A549 (cell line): ENCODE results near the gene LIPT2. TPM values are rescaled to one million over a fixed set of nuclear protein-coding genes. Genes with fewer than 3 reads are reported as not detected.

Experiments
- ATAC-seq, 2 experiments: fragments of 200-7000 bp in 1 of 2; fragments of >200 bp in 1 of 2; cut with Nextera tagmentation in 1 of 2; cut with Tn5 transposase in 1 of 2; 3 replicates each; pipeline versions ENCODE4 v1.8.0 to v1.9.1; 2018 to 2020; ENCODE audit warnings: mild to moderate bottlenecking in 1 of 2, moderate library complexity in 1 of 2
- CTCF ChIA-PET: fragments of 300-600 bp; sonication (Branson Sonifier 250); formaldehyde crosslinking; extraction: SDS; loops from one replicate; lab custom pipeline; 2021; ENCODE audit warnings: antibody characterized with exemption, inconsistent platforms; lab: Yijun Ruan, JAX
- POLR2A ChIA-PET: fragments of 350-600 bp; formaldehyde crosslinking; extraction: SDS; loops from one replicate; lab custom pipeline; 2021; ENCODE audit warnings: antibody characterized with exemption, inconsistent platforms; lab: Yijun Ruan, JAX
- DNase-seq, 2 experiments: peaks; one replicate each; pipeline versions ENCODE4 v3.0.0 to v3.0.0-alpha.2; 2011 to 2016; ENCODE audit warnings: low read depth in 1 of 2, low spot score in 1 of 2
- FAIRE-seq: peaks from 2 replicates; lab custom pipeline; 2011; peaks lifted over from hg19 to GRCh38; lab: Jason Lieb, UNC
- H3K27ac ChIP-seq, 2 experiments: fragments of >200 bp; sonication (Bioruptor Twin); formaldehyde crosslinking; 3 replicates each; pipeline ENCODE4 v1.5.1; 2016 to 2017
- H3K4me1 ChIP-seq: fragments of >200 bp; sonication (Bioruptor Twin); formaldehyde crosslinking; 3 replicates; pipeline ENCODE4 v1.6.1; 2016
- H3K4me2 ChIP-seq: fragments of >200 bp; sonication (Bioruptor Twin); formaldehyde crosslinking; 3 replicates; pipeline ENCODE4 v1.6.1; 2016
- H3K4me3 ChIP-seq: fragments of >200 bp; sonication (Bioruptor Twin); formaldehyde crosslinking; 3 replicates; pipeline ENCODE4 v1.5.1; 2016
- H3K9me3 ChIP-seq: fragments of >200 bp; sonication (Bioruptor Twin); formaldehyde crosslinking; 3 replicates; pipeline ENCODE4 v1.6.1; 2016
- BHLHE40 ChIP-seq: IDR thresholded peaks from 2 replicates; pipeline ENCODE4 v1.6.1; 2012; ENCODE audit warnings: low read depth, low read length, inconsistent platforms
- CBX2 ChIP-seq: fragments of 200-600 bp; sonication (generic); IDR thresholded peaks from 2 replicates; pipeline ENCODE4 v1.6.1; 2016; ENCODE audit warnings: low read depth, mild to moderate bottlenecking, borderline replicate concordance
- CEBPB ChIP-seq, 2 experiments: fragments of >200 bp in 1 of 2; sonication (Bioruptor Twin) in 1 of 2; formaldehyde crosslinking in 1 of 2; IDR thresholded peaks; 2 replicates each; pipeline ENCODE4 v1.6.1; 2012 to 2016
- CHD2 ChIP-seq: fragments of 150-350 bp; IDR thresholded peaks from 2 replicates; pipeline ENCODE4 v1.6.1; 2014; ENCODE audit warnings: low read length; ENCODE audit not compliant: partially characterized antibody
- EHMT2 ChIP-seq: fragments of 200-600 bp; sonication (generic); IDR thresholded peaks from 2 replicates; pipeline ENCODE4 v1.6.1; 2016; ENCODE audit warnings: antibody characterized with exemption, low read depth, mild to moderate bottlenecking, moderate library complexity
- ESRRA ChIP-seq: fragments of 150-350 bp; IDR thresholded peaks from 2 replicates; pipeline ENCODE4 v1.6.1; 2014; ENCODE audit warnings: mild to moderate bottlenecking, low read length, borderline replicate concordance
- GATA3 ChIP-seq: IDR thresholded peaks from 2 replicates; pipeline ENCODE4 v1.6.1; 2012; ENCODE audit warnings: borderline replicate concordance
- HDAC2 ChIP-seq: fragments of 200-600 bp; sonication (generic); IDR thresholded peaks from 2 replicates; pipeline ENCODE4 v1.6.1; 2016
- HOXB5 ChIP-seq: fragments of 250-450 bp; sonication (Bioruptor Pico); IDR thresholded peaks from 2 replicates; pipeline ENCODE4 v1.5.0; 2020; ENCODE audit warnings: mild to moderate bottlenecking, moderate library complexity
- JUN ChIP-seq, 2 experiments: fragments of >200 bp; sonication (Bioruptor Twin); formaldehyde crosslinking; IDR thresholded peaks; 2 replicates in 1 of 2; 3 replicates in 1 of 2; pipeline ENCODE4 v1.6.1; 2016 to 2017
- JUNB ChIP-seq: fragments of >200 bp; sonication (Bioruptor Twin); formaldehyde crosslinking; IDR thresholded peaks from 2 replicates; pipeline ENCODE4 v1.6.1; 2016
- KDM5A ChIP-seq: fragments of 200-600 bp; sonication (generic); IDR thresholded peaks from 2 replicates; pipeline ENCODE4 v1.6.1; 2016; ENCODE audit warnings: antibody characterized with exemption, mild to moderate bottlenecking
- MAZ ChIP-seq: fragments of 150-350 bp; IDR thresholded peaks from 2 replicates; pipeline ENCODE4 v1.6.1; 2014; ENCODE audit warnings: antibody characterized with exemption, low read depth, low read length, borderline replicate concordance
- PHF8 ChIP-seq: fragments of 200-600 bp; sonication (generic); IDR thresholded peaks from 2 replicates; pipeline ENCODE4 v1.6.1; 2016; ENCODE audit warnings: low read depth, mild to moderate bottlenecking, antibody characterized with exemption, moderate library complexity, borderline replicate concordance
- POLR2A ChIP-seq: IDR thresholded peaks from 2 replicates; pipeline ENCODE4 v1.6.1; 2012; ENCODE audit warnings: mild to moderate bottlenecking, low read length
- RAD21 ChIP-seq, 2 experiments: fragments of >200 bp in 1 of 2; sonication (Bioruptor Twin) in 1 of 2; formaldehyde crosslinking in 1 of 2; IDR thresholded peaks in 1 of 2; conservative IDR thresholded peaks in 1 of 2; 2 replicates in 1 of 2; 3 replicates in 1 of 2; pipeline ENCODE4 v1.6.1; 2012 to 2018; ENCODE audit warnings: inconsistent platforms in 1 of 2
- RCOR1 ChIP-seq: fragments of 150-350 bp; IDR thresholded peaks from 2 replicates; pipeline ENCODE4 v1.6.1; 2014; ENCODE audit warnings: antibody characterized with exemption, low read length, low read depth
- SMC3 ChIP-seq: fragments of >200 bp; sonication (Bioruptor Twin); formaldehyde crosslinking; IDR thresholded peaks from 3 replicates; pipeline ENCODE4 v1.6.1; 2018; ENCODE audit warnings: inconsistent platforms
- ZFP36 ChIP-seq: fragments of 450-650 bp; IDR thresholded peaks from 2 replicates; pipeline ENCODE4 v1.6.1; 2014; ENCODE audit warnings: borderline replicate concordance; ENCODE audit not compliant: partially characterized antibody
- WGBS: methylation state at CpG from one replicate; pipeline ENCODE4 v1.1.6; 2017; ENCODE audit errors: missing lambda C conversion rate; 5-methylcytosine and 5-hydroxymethylcytosine counted together
- polyA minus RNA-seq: library from RNA; depleted of rRNA, polyadenylated mRNA; stranded (reverse); fragments of >200 nt; gene quantifications from 2 replicates; pipeline ENCODE4 v1.2.3, GENCODE V29; 2011; rRNA and poly(A)+ RNA removed
- polyA plus RNA-seq, 4 experiments: library from polyadenylated mRNA; depleted of rRNA in 3 of 4; stranded (reverse); fragments of >200 nt; fragmentation: RNase III in 1 of 4; extraction: RNeasy Plus Mini Kit Qiagen cat#74134 plus additional on column Dnase treatment in 1 of 4; gene quantifications; 2 replicates in 3 of 4; 3 replicates in 1 of 4; pipeline ENCODE4 v1.2.3, GENCODE V29; 2011 to 2017
- TF ChIP-seq, protein P1 (sequence below): IDR thresholded peaks from 2 replicates; pipeline ENCODE4 v1.6.1; 2012
- TF ChIP-seq, protein P2 (sequence below): fragments of >200 bp; sonication (Bioruptor Twin); formaldehyde crosslinking; IDR thresholded peaks from 3 replicates; pipeline ENCODE4 v1.6.1; 2016
- TF ChIP-seq, protein P3 (sequence below): fragments of 150-350 bp; IDR thresholded peaks from 2 replicates; pipeline ENCODE4 v1.6.1; 2014; ENCODE audit warnings: low read depth, mild to moderate bottlenecking, low read length
- TF ChIP-seq, protein P4 (sequence below): IDR thresholded peaks from 2 replicates; pipeline ENCODE4 v1.6.1; 2012; ENCODE audit warnings: low read depth, borderline replicate concordance
- TF ChIP-seq, protein P5 (sequence below): fragments of >200 bp; sonication (Bioruptor Twin); formaldehyde crosslinking; IDR thresholded peaks from 2 replicates; pipeline ENCODE4 v1.6.1; 2016
- TF ChIP-seq, protein P6 (sequence below): fragments of >200 bp; sonication (Bioruptor Twin); formaldehyde crosslinking; IDR thresholded peaks from 3 replicates; pipeline ENCODE4 v1.5.1; 2016

The LIPT2 gene
- polyA plus RNA-seq (2011; rRNA removed) (9.8 and 12.9 TPM in 2 replicates), polyA plus RNA-seq (2017; fragmentation: RNase III; extraction: RNeasy Plus Mini Kit Qiagen cat#74134 plus additional on column Dnase treatment) (3.8 to 4.9 TPM (median 4.8 TPM) in 3 replicates), polyA minus RNA-seq (7.9 and 10.2 TPM in 2 replicates)
- polyA plus RNA-seq (2012; cell fraction: cytosol; rRNA removed) = 5.8 and 8.5 TPM in 2 replicates
- 2.9 and 6.7 TPM in 2 replicates for polyA plus RNA-seq (2012; cell fraction: nucleus; rRNA removed)

DNA sequence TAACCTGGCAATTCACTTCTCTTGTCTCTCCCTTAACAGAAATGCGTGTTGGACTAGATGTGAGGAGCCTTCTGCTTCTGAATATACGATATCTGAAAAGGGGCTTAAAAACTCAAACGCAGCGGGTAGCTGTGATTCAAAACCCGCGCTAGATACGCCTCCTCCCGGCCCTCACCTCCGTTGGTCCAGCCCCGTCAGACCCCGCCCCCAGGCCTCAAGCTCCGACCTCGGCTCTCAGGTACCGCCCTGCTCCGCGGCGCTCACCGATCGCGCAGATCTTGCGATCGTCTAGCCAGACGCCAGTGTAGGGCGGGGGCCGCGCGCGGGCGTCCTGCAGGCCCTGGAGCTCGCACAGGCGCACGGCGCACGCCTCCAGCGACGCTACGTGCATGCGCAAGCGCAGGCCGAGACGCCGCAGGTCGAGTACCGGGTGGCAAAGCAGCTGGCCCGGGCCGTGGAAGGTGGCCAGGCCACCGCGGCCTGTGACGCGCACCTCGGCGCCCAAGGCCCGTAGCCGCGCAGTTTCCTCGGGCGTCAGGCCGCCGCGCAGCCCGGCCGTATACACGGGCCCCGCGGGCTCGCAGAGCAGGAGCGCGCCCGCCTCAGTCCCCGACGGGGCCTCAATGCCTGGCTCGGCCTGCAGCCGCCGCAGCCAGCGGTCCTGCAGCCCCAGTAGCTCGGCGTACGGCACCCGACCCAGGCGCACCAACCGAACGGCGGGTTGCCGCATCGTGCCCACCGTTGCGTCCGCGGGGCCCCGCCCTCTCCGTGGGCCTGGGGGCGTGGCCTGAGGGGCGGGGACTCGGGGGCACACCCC lies at the start of gene LIPT2:
LIPT2 (minus strand) TSS at position 751 of the 817 bp plus-strand sequence; CDS start at position 730, 21 bp downstream.
- H3K4me1 ChIP-seq = peaks cover 14% of the 10 kb centered on the region; the same call in 2 of the 3 replicates
- ChIA-PET POLR2A (interaction anchor here (0.5 to 2.7 kb wide), 33 partner anchors 9 to 997 kb away, joined by 3 to 68 read pairs (median 4); partner anchors contain the start of genes PGM2L1, POLD3, RAB6A and UCP2), CTCF (interaction anchor here (0.5 to 4.1 kb wide), 11 partner anchors 9 to 501 kb away, joined by 3 to 23 read pairs (median 4); no protein-coding TSS in a partner anchor)
- TF ChIP-seq POLR2A (peak; percentile 78), CBX2 (no peak), BHLHE40 (no peak), HDAC2 (no peak; the same call in 1 of the 2 replicates), KDM5A (peak; percentile 83), PHF8 (peak; percentile 99), HOXB5 (CRISPR knock-in tag) (0 out of 2 replicates have a peak, but pooled peaks have one; percentile 33), JUNB (no peak), SMC3 (no peak), CEBPB (IDR thresholded peaks at IDR 0.05) (no peak), RAD21 (conservative IDR thresholded peaks at IDR 0.05 in 1 of 2, IDR thresholded peaks at IDR 0.05 in 1 of 2) (no peak), ESRRA (no peak), ZFP36 (no peak), CHD2 (no peak), EHMT2 (no peak), JUN (IDR thresholded peaks at IDR 0.05) (peak; percentile 94 to 95), MAZ (0 out of 2 replicates have a peak, but pooled peaks have one; percentile 39), RCOR1 (no peak), GATA3 (no peak)
- TF ChIP-seq, protein P1, sequence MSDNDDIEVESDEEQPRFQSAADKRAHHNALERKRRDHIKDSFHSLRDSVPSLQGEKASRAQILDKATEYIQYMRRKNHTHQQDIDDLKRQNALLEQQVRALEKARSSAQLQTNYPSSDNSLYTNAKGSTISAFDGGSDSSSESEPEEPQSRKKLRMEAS = peak; percentile 74
- TF ChIP-seq, protein P2, sequence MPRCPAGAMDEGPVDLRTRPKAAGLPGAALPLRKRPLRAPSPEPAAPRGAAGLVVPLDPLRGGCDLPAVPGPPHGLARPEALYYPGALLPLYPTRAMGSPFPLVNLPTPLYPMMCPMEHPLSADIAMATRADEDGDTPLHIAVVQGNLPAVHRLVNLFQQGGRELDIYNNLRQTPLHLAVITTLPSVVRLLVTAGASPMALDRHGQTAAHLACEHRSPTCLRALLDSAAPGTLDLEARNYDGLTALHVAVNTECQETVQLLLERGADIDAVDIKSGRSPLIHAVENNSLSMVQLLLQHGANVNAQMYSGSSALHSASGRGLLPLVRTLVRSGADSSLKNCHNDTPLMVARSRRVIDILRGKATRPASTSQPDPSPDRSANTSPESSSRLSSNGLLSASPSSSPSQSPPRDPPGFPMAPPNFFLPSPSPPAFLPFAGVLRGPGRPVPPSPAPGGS = peak; percentile 95
- TF ChIP-seq, protein P3, sequence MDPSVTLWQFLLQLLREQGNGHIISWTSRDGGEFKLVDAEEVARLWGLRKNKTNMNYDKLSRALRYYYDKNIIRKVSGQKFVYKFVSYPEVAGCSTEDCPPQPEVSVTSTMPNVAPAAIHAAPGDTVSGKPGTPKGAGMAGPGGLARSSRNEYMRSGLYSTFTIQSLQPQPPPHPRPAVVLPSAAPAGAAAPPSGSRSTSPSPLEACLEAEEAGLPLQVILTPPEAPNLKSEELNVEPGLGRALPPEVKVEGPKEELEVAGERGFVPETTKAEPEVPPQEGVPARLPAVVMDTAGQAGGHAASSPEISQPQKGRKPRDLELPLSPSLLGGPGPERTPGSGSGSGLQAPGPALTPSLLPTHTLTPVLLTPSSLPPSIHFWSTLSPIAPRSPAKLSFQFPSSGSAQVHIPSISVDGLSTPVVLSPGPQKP = no peak
- TF ChIP-seq, protein P4, sequence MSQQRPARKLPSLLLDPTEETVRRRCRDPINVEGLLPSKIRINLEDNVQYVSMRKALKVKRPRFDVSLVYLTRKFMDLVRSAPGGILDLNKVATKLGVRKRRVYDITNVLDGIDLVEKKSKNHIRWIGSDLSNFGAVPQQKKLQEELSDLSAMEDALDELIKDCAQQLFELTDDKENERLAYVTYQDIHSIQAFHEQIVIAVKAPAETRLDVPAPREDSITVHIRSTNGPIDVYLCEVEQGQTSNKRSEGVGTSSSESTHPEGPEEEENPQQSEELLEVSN = no peak
- TF ChIP-seq, protein P5, sequence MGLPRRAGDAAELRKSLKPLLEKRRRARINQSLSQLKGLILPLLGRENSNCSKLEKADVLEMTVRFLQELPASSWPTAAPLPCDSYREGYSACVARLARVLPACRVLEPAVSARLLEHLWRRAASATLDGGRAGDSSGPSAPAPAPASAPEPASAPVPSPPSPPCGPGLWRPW = no peak
- TF ChIP-seq, protein P6, sequence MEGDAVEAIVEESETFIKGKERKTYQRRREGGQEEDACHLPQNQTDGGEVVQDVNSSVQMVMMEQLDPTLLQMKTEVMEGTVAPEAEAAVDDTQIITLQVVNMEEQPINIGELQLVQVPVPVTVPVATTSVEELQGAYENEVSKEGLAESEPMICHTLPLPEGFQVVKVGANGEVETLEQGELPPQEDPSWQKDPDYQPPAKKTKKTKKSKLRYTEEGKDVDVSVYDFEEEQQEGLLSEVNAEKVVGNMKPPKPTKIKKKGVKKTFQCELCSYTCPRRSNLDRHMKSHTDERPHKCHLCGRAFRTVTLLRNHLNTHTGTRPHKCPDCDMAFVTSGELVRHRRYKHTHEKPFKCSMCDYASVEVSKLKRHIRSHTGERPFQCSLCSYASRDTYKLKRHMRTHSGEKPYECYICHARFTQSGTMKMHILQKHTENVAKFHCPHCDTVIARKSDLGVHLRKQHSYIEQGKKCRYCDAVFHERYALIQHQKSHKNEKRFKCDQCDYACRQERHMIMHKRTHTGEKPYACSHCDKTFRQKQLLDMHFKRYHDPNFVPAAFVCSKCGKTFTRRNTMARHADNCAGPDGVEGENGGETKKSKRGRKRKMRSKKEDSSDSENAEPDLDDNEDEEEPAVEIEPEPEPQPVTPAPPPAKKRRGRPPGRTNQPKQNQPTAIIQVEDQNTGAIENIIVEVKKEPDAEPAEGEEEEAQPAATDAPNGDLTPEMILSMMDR = no peak
- TF ChIP-seq, all 56 proteins: peak for 8
- FAIRE-seq = peak; percentile 86
- peak within 1 kb of the TSS; percentile 62 for H3K4me3 ChIP-seq
- peak within 1 kb of the TSS; percentile 93 to 98 for H3K27ac ChIP-seq
- H3K4me2 ChIP-seq = peak within 1 kb of the TSS; percentile 84
- WGBS = 0% methylated on average over 14 of the region's 94 CpGs
- H3K9me3 ChIP-seq = no peaks in the 10 kb centered on the region; the same call in 2 of the 3 replicates
- peak; percentile 81 to 99 for DNase-seq
- ATAC-seq = peak; percentile 95 to 98
